AG10803 (cell line): ENCODE results near the gene DNM2.

ENCODE experiments used
- DNase-seq: peaks from one replicate; pipeline ENCODE4 v3.0.0; 2010; ENCODE audit warnings: low read depth
- H3K4me3 ChIP-seq: 2 replicates; pipeline ENCODE4 v1.5.1; 2011; ENCODE audit warnings: mild to moderate bottlenecking, low read length, control low read depth
- TF ChIP-seq, protein P1 (sequence below): conservative IDR thresholded peaks from 2 replicates; pipeline ENCODE4 v1.5.1; 2011; ENCODE audit warnings: mild to moderate bottlenecking, low read length, control low read depth, inconsistent platforms

Gene DNM2

DNA sequence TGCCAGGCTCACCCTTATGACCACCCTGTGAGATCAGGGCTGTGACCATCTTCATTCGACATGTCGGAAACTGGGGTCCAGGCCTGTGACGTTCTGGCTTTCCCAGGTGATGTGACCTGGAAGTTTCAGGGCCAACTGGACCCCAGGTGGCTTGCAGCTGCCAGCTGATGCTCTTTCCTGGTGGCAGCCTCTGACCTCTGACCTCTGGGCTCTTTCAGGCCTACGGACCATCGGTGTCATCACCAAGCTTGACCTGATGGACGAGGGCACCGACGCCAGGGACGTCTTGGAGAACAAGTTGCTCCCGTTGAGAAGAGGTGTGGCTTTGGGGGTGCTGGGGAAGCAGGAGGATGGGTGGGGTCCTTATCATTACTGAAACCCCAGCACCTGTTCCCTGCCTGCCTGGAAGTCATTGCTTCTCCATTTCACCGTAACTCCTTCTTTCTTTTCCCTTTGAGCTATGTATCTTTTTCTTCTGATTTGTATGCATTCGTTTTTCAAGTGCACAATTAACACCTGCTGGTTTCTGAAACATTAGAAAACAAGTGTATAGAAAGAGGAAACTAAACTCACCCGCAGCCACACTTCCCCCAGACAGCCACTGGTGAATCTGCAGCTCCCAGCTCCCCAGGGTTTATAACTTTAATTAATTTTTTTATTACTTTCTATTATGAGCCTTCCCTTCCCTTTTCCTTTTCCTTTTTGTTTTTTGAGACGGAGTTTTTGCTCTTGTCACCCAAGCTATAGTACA is 59.2 kb downstream of the DNM2 start:
- DNase-seq = no peak
- H3K4me3 ChIP-seq = no peak overlapping the region
- TF ChIP-seq, protein P1, sequence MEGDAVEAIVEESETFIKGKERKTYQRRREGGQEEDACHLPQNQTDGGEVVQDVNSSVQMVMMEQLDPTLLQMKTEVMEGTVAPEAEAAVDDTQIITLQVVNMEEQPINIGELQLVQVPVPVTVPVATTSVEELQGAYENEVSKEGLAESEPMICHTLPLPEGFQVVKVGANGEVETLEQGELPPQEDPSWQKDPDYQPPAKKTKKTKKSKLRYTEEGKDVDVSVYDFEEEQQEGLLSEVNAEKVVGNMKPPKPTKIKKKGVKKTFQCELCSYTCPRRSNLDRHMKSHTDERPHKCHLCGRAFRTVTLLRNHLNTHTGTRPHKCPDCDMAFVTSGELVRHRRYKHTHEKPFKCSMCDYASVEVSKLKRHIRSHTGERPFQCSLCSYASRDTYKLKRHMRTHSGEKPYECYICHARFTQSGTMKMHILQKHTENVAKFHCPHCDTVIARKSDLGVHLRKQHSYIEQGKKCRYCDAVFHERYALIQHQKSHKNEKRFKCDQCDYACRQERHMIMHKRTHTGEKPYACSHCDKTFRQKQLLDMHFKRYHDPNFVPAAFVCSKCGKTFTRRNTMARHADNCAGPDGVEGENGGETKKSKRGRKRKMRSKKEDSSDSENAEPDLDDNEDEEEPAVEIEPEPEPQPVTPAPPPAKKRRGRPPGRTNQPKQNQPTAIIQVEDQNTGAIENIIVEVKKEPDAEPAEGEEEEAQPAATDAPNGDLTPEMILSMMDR = no peak

DNA sequence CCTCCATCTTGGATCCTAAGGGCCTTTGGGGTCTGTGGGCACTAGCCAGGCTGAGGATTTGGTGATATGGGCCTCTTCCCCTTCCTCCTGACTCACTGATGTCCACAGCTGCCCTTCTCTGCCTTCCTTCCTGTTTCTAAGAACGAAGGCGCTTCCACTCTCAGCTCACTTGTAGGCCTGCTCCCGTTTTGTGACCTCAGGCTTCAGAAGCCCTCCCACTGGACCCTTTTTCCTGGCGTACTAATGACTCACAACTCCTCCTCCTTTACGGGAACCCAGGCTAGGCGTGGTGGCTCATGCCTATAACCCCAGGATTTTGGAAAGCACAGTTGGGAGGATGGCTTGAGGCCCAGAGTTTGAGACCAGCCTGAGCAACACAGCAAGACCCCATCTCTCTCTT is 62.5 kb downstream of the DNM2 start:
- TF ChIP-seq, protein P1 = no peak
- H3K4me3 ChIP-seq = no peak overlapping the region
- DNase-seq = peak; percentile 24

DNA sequence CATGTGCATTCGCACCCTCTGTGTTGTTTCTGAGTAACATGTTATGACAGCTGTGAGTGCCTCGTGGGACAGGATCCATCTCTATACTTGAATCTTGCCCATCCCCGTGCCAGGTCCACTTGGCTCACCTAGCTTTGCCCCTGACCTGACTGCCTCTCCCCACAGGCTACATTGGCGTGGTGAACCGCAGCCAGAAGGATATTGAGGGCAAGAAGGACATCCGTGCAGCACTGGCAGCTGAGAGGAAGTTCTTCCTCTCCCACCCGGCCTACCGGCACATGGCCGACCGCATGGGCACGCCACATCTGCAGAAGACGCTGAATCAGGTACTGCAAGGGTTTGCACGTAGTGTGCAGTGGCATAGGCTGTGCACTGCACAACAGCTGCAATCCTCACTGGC is 64.9 kb downstream of the DNM2 start:
- DNase-seq = no peak
- TF ChIP-seq, protein P1 = no peak
- H3K4me3 ChIP-seq = no peak overlapping the region

DNA sequence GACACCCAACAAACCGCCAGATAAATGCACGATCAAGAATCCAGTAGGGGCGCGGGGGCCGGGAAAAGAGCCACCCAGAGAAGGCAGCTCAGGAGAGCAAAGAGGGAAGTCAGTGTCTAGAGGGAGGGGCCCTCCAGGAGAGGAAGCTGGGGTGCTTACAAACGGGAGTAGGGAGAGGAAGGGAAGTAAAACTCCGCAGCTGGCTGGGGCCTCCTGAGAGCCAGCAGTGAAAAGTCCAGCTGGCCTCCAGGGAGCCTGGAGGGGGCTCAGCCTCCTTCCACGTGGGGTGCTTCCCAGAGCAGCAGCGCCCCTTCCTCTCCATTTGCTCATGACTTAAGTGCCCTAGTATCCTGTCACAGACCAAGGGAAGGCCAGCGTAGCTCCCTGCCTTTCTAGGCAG is 66.4 kb downstream of the DNM2 start:
- H3K4me3 ChIP-seq = no peak overlapping the region
- TF ChIP-seq, protein P1 = no peak
- DNase-seq = no peak

DNA sequence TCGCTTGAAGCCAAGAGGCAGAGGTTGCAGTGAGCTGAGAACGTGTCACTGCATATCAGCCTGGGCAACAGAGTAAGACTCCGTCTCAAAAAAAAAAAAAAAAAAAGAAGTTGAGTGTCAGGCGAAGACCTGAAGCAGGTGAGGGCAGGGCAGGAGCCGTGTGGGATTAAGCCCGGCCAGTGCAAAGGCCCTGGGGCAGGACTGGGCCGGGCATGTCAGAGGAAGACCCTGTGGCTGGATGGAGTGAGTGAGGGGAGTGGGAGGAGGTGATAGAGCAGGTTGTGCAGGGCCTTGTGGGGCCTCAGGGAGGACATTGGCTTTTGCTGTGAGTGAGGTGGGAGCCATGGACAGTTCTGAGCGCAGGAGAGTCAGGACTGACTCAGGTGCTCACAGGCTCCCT is 70.3 kb downstream of the DNM2 start:
- DNase-seq = no peak
- H3K4me3 ChIP-seq = no peak overlapping the region
- TF ChIP-seq, protein P1 = no peak

DNA sequence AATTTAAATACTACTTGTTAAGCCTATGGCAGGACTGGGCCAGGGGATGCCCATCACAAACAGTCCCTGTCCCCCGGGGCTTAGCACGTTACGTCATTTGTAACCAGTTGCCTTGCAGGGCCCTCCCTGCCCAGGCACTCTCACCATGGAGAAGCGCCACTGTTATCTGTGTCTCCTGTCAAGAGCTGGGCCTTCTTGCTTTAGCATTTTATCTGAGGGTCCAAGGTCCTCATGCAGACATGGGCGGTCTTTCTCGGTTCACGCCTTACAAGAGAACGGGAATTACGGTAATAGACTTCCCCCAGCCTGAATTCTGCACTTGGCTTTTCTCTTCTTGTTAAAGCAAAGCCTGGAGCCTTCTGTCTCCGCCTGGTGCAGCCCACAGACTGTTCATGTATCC is 72.0 kb downstream of the DNM2 start:
- H3K4me3 ChIP-seq = no peak overlapping the region
- DNase-seq = no peak
- TF ChIP-seq, protein P1 = no peak

DNA sequence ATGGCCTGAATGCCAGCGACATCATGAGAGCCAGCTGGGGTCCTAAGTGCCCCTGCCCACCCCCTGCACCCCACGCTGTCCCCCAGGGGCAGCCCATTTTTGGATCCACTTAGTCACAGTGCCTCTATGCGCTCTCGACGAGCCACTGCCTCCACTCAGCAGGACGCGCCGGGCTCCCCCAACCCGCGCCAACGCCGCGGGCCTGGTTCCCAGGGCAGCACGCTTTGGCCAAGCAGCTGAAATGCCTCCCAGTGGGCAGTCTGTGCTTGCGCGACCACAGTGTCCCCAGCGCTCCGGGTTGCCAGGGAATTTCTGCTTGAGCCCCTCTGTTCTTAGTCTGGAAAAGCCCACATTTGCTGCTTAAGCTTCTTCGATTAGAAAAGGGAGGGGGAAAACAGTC is 78.8 kb downstream of the DNM2 start:
- no peak overlapping the region for H3K4me3 ChIP-seq
- no peak for DNase-seq
- TF ChIP-seq, protein P1 = no peak
